Endothelial cell of umbilical vein (primary cell): ENCODE measurements around the gene SIGLEC9. TPM values are rescaled to one million over a fixed set of nuclear protein-coding genes. Genes with fewer than 3 reads are reported as not detected.

ENCODE experiments used
- BruUV-seq: library from RNA; stranded (reverse); fragments of 400-500 nt; replicated peaks from 2 replicates; lab custom pipeline; 2021; lab: Mats Ljungman, UMichigan
- CTCF ChIA-PET: fragments of 300-600, 350-600 bp; sonication (Branson Sonifier 250); formaldehyde crosslinking; loops from one replicate; lab custom pipeline; 2021; ENCODE audit warnings: antibody characterized with exemption, inconsistent platforms; lab: Charles Lee
- POLR2A ChIA-PET: fragments of 300-600, 350-600 bp; sonication (Branson Sonifier 250); formaldehyde crosslinking; loops from one replicate; lab custom pipeline; 2021; ENCODE audit warnings: antibody characterized with exemption, inconsistent platforms; lab: Charles Lee
- DNase-seq: peaks from one replicate; pipeline ENCODE4 v3.0.0-alpha.2; 2011; ENCODE audit warnings: low read depth, low spot score
- FAIRE-seq: peaks from 2 replicates; lab custom pipeline; 2011; peaks lifted over from hg19 to GRCh38; lab: Jason Lieb, UNC
- H2AFZ ChIP-seq: 2 replicates; pipeline ENCODE4 v1.6.0; 2012; ENCODE audit warnings: low read depth, low read length, control low read depth, inconsistent platforms
- H3K27ac ChIP-seq: 2 replicates; pipeline ENCODE4 v1.5.1; 2011; ENCODE audit warnings: low read depth, mild to moderate bottlenecking, control low read depth, low read length, moderate library complexity; ENCODE audit not compliant: insufficient read depth
- H3K27me3 ChIP-seq, 2 experiments: 2 replicates each; pipeline versions ENCODE4 v1.6.0 to v1.6.1; 2011; ENCODE audit warnings: low read length in 2 of 2, mixed read lengths in 1 of 2; ENCODE audit not compliant: control insufficient read depth in 2 of 2, insufficient read depth in 2 of 2
- H3K36me3 ChIP-seq, 2 experiments: 2 replicates in 1 of 2; 3 replicates in 1 of 2; pipeline ENCODE4 v1.5.1; 2011; ENCODE audit warnings: low read length in 2 of 2, mild to moderate bottlenecking in 1 of 2, moderate library complexity in 1 of 2; ENCODE audit not compliant: control insufficient read depth in 2 of 2, insufficient read depth in 2 of 2; ENCODE audit errors: extremely low read depth in 1 of 2
- H3K4me1 ChIP-seq: 3 replicates; pipeline ENCODE4 v1.5.1; 2011; ENCODE audit warnings: mild to moderate bottlenecking, low read length; ENCODE audit not compliant: control insufficient read depth, insufficient read depth; ENCODE audit errors: extremely low read depth
- H3K4me2 ChIP-seq: 2 replicates; pipeline ENCODE4 v1.6.1; 2011; ENCODE audit warnings: low read length, control low read depth, mixed read lengths; ENCODE audit not compliant: insufficient read depth
- H3K4me3 ChIP-seq, 3 experiments: fragments of 200-600 bp in 1 of 3; sonication (generic), shearing (Covaris generic) in 1 of 3; replicated peaks in 1 of 3; 2 replicates each; pipeline ENCODE4 v1.5.1; 2011 to 2016; ENCODE audit warnings: control low read depth in 3 of 3, low read length in 3 of 3, mild to moderate bottlenecking in 2 of 3, inconsistent platforms in 1 of 3, low read depth in 1 of 3, moderate library complexity in 1 of 3; ENCODE audit not compliant: insufficient read depth in 1 of 3
- H3K79me2 ChIP-seq: 2 replicates; pipeline ENCODE4 v1.6.0; 2012; ENCODE audit warnings: low read length, inconsistent platforms; ENCODE audit not compliant: control insufficient read depth, insufficient read depth
- H3K9ac ChIP-seq: replicated peaks from 2 replicates; pipeline ENCODE3; 2011; ENCODE audit warnings: low read length, control low read depth; ENCODE audit not compliant: insufficient read depth; ENCODE audit errors: extremely low read depth
- H3K9me1 ChIP-seq: replicated peaks from 3 replicates; pipeline ENCODE4 v1.6.0; 2011; ENCODE audit warnings: mild to moderate bottlenecking, low read length; ENCODE audit not compliant: control insufficient read depth, insufficient read depth; ENCODE audit errors: extremely low read depth
- H3K9me3 ChIP-seq: replicated peaks from 2 replicates; pipeline ENCODE4 v1.5.1; 2012; ENCODE audit warnings: low read length, inconsistent platforms; ENCODE audit not compliant: control insufficient read depth, insufficient read depth
- H4K20me1 ChIP-seq: replicated peaks from 2 replicates; pipeline ENCODE3; 2011; ENCODE audit warnings: mild to moderate bottlenecking, low read length; ENCODE audit not compliant: control insufficient read depth, insufficient read depth; ENCODE audit errors: extremely low read depth
- EZH2 ChIP-seq: IDR thresholded peaks from 2 replicates; pipeline ENCODE4 v1.6.1; 2012; ENCODE audit warnings: borderline replicate concordance, low read depth, mild to moderate bottlenecking, moderate library complexity, low read length, inconsistent platforms; ENCODE audit not compliant: severe bottlenecking
- FOS ChIP-seq: IDR thresholded peaks from 2 replicates; pipeline ENCODE4 v1.6.1; 2011; ENCODE audit warnings: mild to moderate bottlenecking, low read length, moderate library complexity, borderline replicate concordance; ENCODE audit not compliant: insufficient read depth
- GATA2 ChIP-seq: IDR thresholded peaks from 2 replicates; pipeline ENCODE4 v1.7.0; 2011; ENCODE audit warnings: low read depth, mild to moderate bottlenecking, moderate library complexity, mixed read lengths, low read length; ENCODE audit not compliant: insufficient read length, insufficient read depth
- JUN ChIP-seq: IDR thresholded peaks from 2 replicates; pipeline ENCODE4 v1.6.1; 2011; ENCODE audit warnings: borderline replicate concordance, low read depth; ENCODE audit not compliant: insufficient read length, insufficient read depth
- MYC ChIP-seq: IDR thresholded peaks from one replicate; pipeline ENCODE4 v1.6.1; 2011; ENCODE audit warnings: mild to moderate bottlenecking, low read depth, low read length
- POLR2A ChIP-seq: IDR thresholded peaks from 2 replicates; pipeline ENCODE4 v1.6.1; 2012; ENCODE audit warnings: low read depth, mild to moderate bottlenecking, control low read depth, low read length
- POLR2AphosphoS5 ChIP-seq: IDR thresholded peaks from 2 replicates; pipeline ENCODE4 v1.6.1; 2012; ENCODE audit warnings: low read depth, mild to moderate bottlenecking, control low read depth, low read length, moderate library complexity; ENCODE audit not compliant: insufficient read depth
- dilution Hi-C: fragments of 300-500 bp; cut with MboI; formaldehyde crosslinking; loops from one replicate; pipeline ENCODE4 v1.15.0; 2019; ENCODE audit warnings: low sequenced_read_pairs; ENCODE audit not compliant: extremely low pct_ligation_motif_present
- intact Hi-C: fragments of 100-400 bp; cut with micrococcal nuclease; formaldehyde crosslinking; loops from one replicate; pipeline ENCODE4 v1.10.0; 2022
- polyA plus RNA-seq, 4 experiments: library from polyadenylated mRNA; depleted of rRNA in 3 of 4; stranded (reverse) in 3 of 4; unstranded in 1 of 4; fragments of >200 nt; gene quantifications; 2 replicates each; pipeline versions ENCODE4 v1.2.1 to v1.2.3, GENCODE V29; 2011 to 2012; ENCODE audit warnings: missing spikeins in 1 of 4
- total RNA-seq: library from RNA; stranded (reverse); gene quantifications from 2 replicates; pipeline ENCODE4 v1.2.3, GENCODE V29; 2021
- TF ChIP-seq, protein P1 (sequence below), 2 donors: IDR thresholded peaks; 1 replicate in 1 of 2; 2 replicates in 1 of 2; pipeline ENCODE4 v1.5.1; 2011; ENCODE audit warnings: low read length in 2 of 2, mild to moderate bottlenecking in 2 of 2, moderate library complexity in 2 of 2, control low read depth in 1 of 2, inconsistent platforms in 1 of 2, low read depth in 1 of 2; ENCODE audit not compliant: insufficient read depth in 1 of 2; ENCODE audit errors: extremely low read depth in 1 of 2
- TF ChIP-seq, protein P2 (sequence below): IDR thresholded peaks from 2 replicates; pipeline ENCODE4 v1.6.1; 2011; ENCODE audit not compliant: insufficient read depth, insufficient read length

SIGLEC9 gene
- total and polyA plus RNA-seq, 2 donors (not counting 3 experiments of a cell fraction or from before 2014, with no cell fraction given): not detected

DNA sequence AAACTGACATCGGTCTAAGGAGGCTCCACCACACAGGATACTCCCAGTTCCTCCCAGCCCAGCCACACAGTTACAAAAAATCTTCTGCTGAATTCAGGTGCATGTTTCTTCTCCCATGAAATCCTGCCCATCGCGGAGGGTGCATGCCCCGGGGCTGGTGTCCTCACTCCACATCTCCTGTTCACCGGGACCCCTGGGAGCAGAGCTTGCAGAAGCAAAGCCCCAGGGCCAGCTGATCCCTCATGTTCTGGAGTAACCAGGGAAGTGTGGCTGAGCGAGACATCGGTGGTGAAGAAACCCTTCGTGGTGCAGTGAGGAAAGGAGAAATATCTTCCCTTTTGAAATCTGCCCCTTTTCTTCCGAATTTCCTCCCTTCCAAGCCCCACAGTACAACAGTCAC is 904 bp upstream of the SIGLEC9 start:
- DNase-seq (no peak), FAIRE-seq (no peak)
- H3K79me2 ChIP-seq: no peaks in the 10 kb centered on the region
- no peak overlapping the region for H3K27ac ChIP-seq
- no TSS peak for BruUV-seq
- H3K4me2 ChIP-seq: no peak overlapping the region
- H3K9ac ChIP-seq: no peak overlapping the region
- no peaks in the 10 kb centered on the region for H3K36me3 ChIP-seq
- TF ChIP-seq, protein P1, sequence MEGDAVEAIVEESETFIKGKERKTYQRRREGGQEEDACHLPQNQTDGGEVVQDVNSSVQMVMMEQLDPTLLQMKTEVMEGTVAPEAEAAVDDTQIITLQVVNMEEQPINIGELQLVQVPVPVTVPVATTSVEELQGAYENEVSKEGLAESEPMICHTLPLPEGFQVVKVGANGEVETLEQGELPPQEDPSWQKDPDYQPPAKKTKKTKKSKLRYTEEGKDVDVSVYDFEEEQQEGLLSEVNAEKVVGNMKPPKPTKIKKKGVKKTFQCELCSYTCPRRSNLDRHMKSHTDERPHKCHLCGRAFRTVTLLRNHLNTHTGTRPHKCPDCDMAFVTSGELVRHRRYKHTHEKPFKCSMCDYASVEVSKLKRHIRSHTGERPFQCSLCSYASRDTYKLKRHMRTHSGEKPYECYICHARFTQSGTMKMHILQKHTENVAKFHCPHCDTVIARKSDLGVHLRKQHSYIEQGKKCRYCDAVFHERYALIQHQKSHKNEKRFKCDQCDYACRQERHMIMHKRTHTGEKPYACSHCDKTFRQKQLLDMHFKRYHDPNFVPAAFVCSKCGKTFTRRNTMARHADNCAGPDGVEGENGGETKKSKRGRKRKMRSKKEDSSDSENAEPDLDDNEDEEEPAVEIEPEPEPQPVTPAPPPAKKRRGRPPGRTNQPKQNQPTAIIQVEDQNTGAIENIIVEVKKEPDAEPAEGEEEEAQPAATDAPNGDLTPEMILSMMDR (IDR thresholded peaks at IDR 0.05; ENCODE audit: extremely low read depth in 1 of 2, insufficient read depth in 1 of 2, low read depth in 1 of 2, low read length in 2 of 2): no peak
- no peak for TF ChIP-seq GATA2
- TF ChIP-seq POLR2A: no peak
- TF ChIP-seq FOS: no peak
- TF ChIP-seq MYC: no peak
- no peak for TF ChIP-seq EZH2
- TF ChIP-seq, protein P2, sequence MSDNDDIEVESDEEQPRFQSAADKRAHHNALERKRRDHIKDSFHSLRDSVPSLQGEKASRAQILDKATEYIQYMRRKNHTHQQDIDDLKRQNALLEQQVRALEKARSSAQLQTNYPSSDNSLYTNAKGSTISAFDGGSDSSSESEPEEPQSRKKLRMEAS: no peak
- TF ChIP-seq POLR2AphosphoS5: no peak
- TF ChIP-seq JUN: no peak
- peaks cover 8% of the 10 kb centered on the region for H3K4me1 ChIP-seq
- H3K9me3 ChIP-seq: no peaks in the 10 kb centered on the region
- no peak overlapping the region for H2AFZ ChIP-seq
- POLR2A ChIA-PET: no interaction called here
- CTCF ChIA-PET: interaction anchor here (1.0 kb wide), 1 partner anchor 537 kb away, joined by 3 read pairs; no protein-coding TSS in a partner anchor
- dilution Hi-C loops: no loop called here
- H3K9me1 ChIP-seq: no peaks in the 10 kb centered on the region
- intact Hi-C loops: no loop called here
- H3K27me3 ChIP-seq: no peaks in the 10 kb centered on the region
- H4K20me1 ChIP-seq: no peaks in the 10 kb centered on the region
- no peak overlapping the region for H3K4me3 ChIP-seq
